ENCODE results near the gene WNK3.

Gene WNK3

GRCh38 chrX:54181202-54181953, 176.5 kb downstream of the WNK3 start:
- peak overlapping the region; percentile 65 for H3K4me3 ChIP-seq (replicated peaks; ENCODE audit: low read depth, low read length)
- no peak for TF ChIP-seq CTCF (IDR thresholded peaks at IDR 0.05; ENCODE audit: low read length, missing control alignments)
- peak; percentile 29 for DNase-seq (ENCODE audit: low read depth)

GRCh38 chrX:54180403-54180802, 177.4 kb downstream of the WNK3 start:
- peak; percentile 35 for DNase-seq (ENCODE audit: low read depth)
- peak overlapping the region; percentile 65 for H3K4me3 ChIP-seq (replicated peaks; ENCODE audit: low read depth, low read length)
- no peak for TF ChIP-seq CTCF (IDR thresholded peaks at IDR 0.05; ENCODE audit: low read length, missing control alignments)

- peak overlapping the region; percentile 26 for H3K4me3 ChIP-seq (replicated peaks; ENCODE audit: low read depth, low read length)
- no peak for TF ChIP-seq CTCF (IDR thresholded peaks at IDR 0.05; ENCODE audit: low read length, missing control alignments)
- DNase-seq (ENCODE audit: low read depth) = peak; percentile 84
Measured at GRCh38 chrX:54178100-54178940, 179.5 kb downstream of the WNK3 start.

- H3K4me3 ChIP-seq (replicated peaks; ENCODE audit: low read depth, low read length) = no peak overlapping the region
- no peak for TF ChIP-seq CTCF (IDR thresholded peaks at IDR 0.05; ENCODE audit: low read length, missing control alignments)
- no peak for DNase-seq (ENCODE audit: low read depth)
Measured at GRCh38 chrX:54177306-54177705, 180.5 kb downstream of the WNK3 start.

- no peak for TF ChIP-seq CTCF (IDR thresholded peaks at IDR 0.05; ENCODE audit: low read length, missing control alignments)
- DNase-seq (ENCODE audit: low read depth) = no peak
- H3K4me3 ChIP-seq (replicated peaks; ENCODE audit: low read depth, low read length) = no peak overlapping the region
Measured at GRCh38 chrX:54173791-54174190, 184.1 kb downstream of the WNK3 start.

GRCh38 chrX:54172455-54172854, 185.4 kb downstream of the WNK3 start:
- no peak for TF ChIP-seq CTCF (IDR thresholded peaks at IDR 0.05; ENCODE audit: low read length, missing control alignments)

More at GRCh38 chrX:54172455-54172854, 185.4 kb downstream of the WNK3 start:
- H3K4me3 ChIP-seq (replicated peaks; ENCODE audit: low read depth, low read length) = no peak overlapping the region
- no peak for DNase-seq (ENCODE audit: low read depth)

All from fibroblast of pulmonary artery (primary cell).